Measurements from ENCODE around the gene RNASEH2B.

RNASEH2B gene

GRCh38 chr13:50907781-50908180 lies 1.8 kb upstream of the RNASEH2B start:
- DNase-seq (ENCODE audit: low read depth): no peak

- no peak for DNase-seq (ENCODE audit: low read depth)
These were observed 1.2 kb upstream of the RNASEH2B start for GRCh38 chr13:50908371-50908770.

- no peak for DNase-seq (ENCODE audit: low read depth)
These were observed 854 bp downstream of the RNASEH2B start for GRCh38 chr13:50910485-50910805.

GRCh38 chr13:50911081-50911631 lies 1.6 kb downstream of the RNASEH2B start:
- DNase-seq (ENCODE audit: low read depth): no peak

- DNase-seq (ENCODE audit: low read depth): peak; percentile 94
These were observed 2.6 kb downstream of the RNASEH2B start for GRCh38 chr13:50911937-50912795.

- no peak for DNase-seq (ENCODE audit: low read depth)
These were observed 3.3 kb downstream of the RNASEH2B start for GRCh38 chr13:50912851-50913250.

- no peak for DNase-seq (ENCODE audit: low read depth)
These were observed 4.6 kb downstream of the RNASEH2B start for GRCh38 chr13:50914176-50914700.

GRCh38 chr13:50914848-50915247 lies 5.3 kb downstream of the RNASEH2B start:
- DNase-seq (ENCODE audit: low read depth): no peak

GRCh38 chr13:50915565-50915964 lies 6.0 kb downstream of the RNASEH2B start:
- DNase-seq (ENCODE audit: low read depth): no peak

GRCh38 chr13:50916701-50917184 lies 7.2 kb downstream of the RNASEH2B start:
- no peak for DNase-seq (ENCODE audit: low read depth)

- no peak for DNase-seq (ENCODE audit: low read depth)
These were observed 8.0 kb downstream of the RNASEH2B start for GRCh38 chr13:50917572-50917971.

- no peak for DNase-seq (ENCODE audit: low read depth)
These were observed 9.0 kb downstream of the RNASEH2B start for GRCh38 chr13:50918567-50918966.

GRCh38 chr13:50919277-50919676 lies 9.7 kb downstream of the RNASEH2B start:
- no peak for DNase-seq (ENCODE audit: low read depth)

- DNase-seq (ENCODE audit: low read depth): no peak
These were observed 12.1 kb downstream of the RNASEH2B start for GRCh38 chr13:50921706-50922105.

- DNase-seq (ENCODE audit: low read depth): no peak
These were observed 13.7 kb downstream of the RNASEH2B start for GRCh38 chr13:50923272-50923671.

- DNase-seq (ENCODE audit: low read depth): no peak
These were observed 14.4 kb downstream of the RNASEH2B start for GRCh38 chr13:50924025-50924424.

GRCh38 chr13:50927701-50928100 lies 18.1 kb downstream of the RNASEH2B start:
- no peak for DNase-seq (ENCODE audit: low read depth)

GRCh38 chr13:50928102-50928501 lies 18.5 kb downstream of the RNASEH2B start:
- no peak for DNase-seq (ENCODE audit: low read depth)

GRCh38 chr13:50928659-50929462 lies 19.3 kb downstream of the RNASEH2B start:
- no peak for DNase-seq (ENCODE audit: low read depth)

GRCh38 chr13:50932091-50932490 lies 22.5 kb downstream of the RNASEH2B start:
- DNase-seq (ENCODE audit: low read depth): no peak

- no peak for DNase-seq (ENCODE audit: low read depth)
These were observed 25.3 kb downstream of the RNASEH2B start for GRCh38 chr13:50934735-50935435.

GRCh38 chr13:50936679-50937078 lies 27.1 kb downstream of the RNASEH2B start:
- DNase-seq (ENCODE audit: low read depth): no peak
